HepG2 (cell line): ENCODE measurements around the gene PSMA4. TPM values are rescaled to one million over a fixed set of nuclear protein-coding genes. Genes with fewer than 3 reads are reported as not detected.

ENCODE experiments used
- ARID4A ChIP-seq: sonication (generic); formaldehyde crosslinking; IDR thresholded peaks from 2 replicates; pipeline ENCODE4 v1.5.0; 2020; ENCODE audit warnings: mild to moderate bottlenecking, missing genetic modification reagents, borderline replicate concordance
- FOSL1 ChIP-seq: sonication (generic); formaldehyde crosslinking; IDR thresholded peaks from 2 replicates; pipeline ENCODE4 v1.9.0; 2021; ENCODE audit warnings: missing genetic modification reagents, borderline replicate concordance
- GTF2F1 ChIP-seq: fragments of 150-350 bp; IDR thresholded peaks from 2 replicates; pipeline ENCODE4 v1.6.1; 2014; ENCODE audit warnings: low read length
- HNRNPLL ChIP-seq: fragments of 200-400 bp; formaldehyde crosslinking; IDR thresholded peaks from 2 replicates; pipeline ENCODE4 v1.6.1; 2017; ENCODE audit warnings: mild to moderate bottlenecking, low read depth, low read length; ENCODE audit not compliant: poor library complexity, severe bottlenecking
- HOXD1 ChIP-seq: sonication (generic); formaldehyde crosslinking; IDR thresholded peaks from 2 replicates; pipeline ENCODE4 v1.5.0; 2020; ENCODE audit warnings: missing genetic modification reagents
- IRF2 ChIP-seq: IDR thresholded peaks from 2 replicates; pipeline ENCODE4 v1.6.1; 2018; ENCODE audit warnings: missing genetic modification reagents, missing compliant biosample characterization
- MXI1 ChIP-seq: IDR thresholded peaks from 3 replicates; pipeline ENCODE4 v1.6.1; 2012; ENCODE audit warnings: low read depth, low read length, inconsistent platforms, borderline replicate concordance
- PHF20 ChIP-seq: sonication (generic); formaldehyde crosslinking; IDR thresholded peaks from 2 replicates; pipeline ENCODE4 v1.5.0; 2020; ENCODE audit warnings: mild to moderate bottlenecking, missing genetic modification reagents
- POLR2A ChIP-seq, 2 experiments: IDR thresholded peaks; 2 replicates each; pipeline ENCODE4 v1.6.1; 2011; ENCODE audit warnings: low read depth in 2 of 2, low read length in 2 of 2, mild to moderate bottlenecking in 1 of 2, moderate library complexity in 1 of 2; ENCODE audit not compliant: insufficient read depth in 1 of 2
- PTBP1 ChIP-seq: fragments of 200-400 bp; formaldehyde crosslinking; IDR thresholded peaks from 2 replicates; pipeline ENCODE4 v1.6.1; 2018; ENCODE audit warnings: low read length, low read depth; ENCODE audit not compliant: poor library complexity, severe bottlenecking
- RFXAP ChIP-seq: sonication (generic); formaldehyde crosslinking; IDR thresholded peaks from 2 replicates; pipeline ENCODE4 v1.4.0; 2020; ENCODE audit warnings: missing genetic modification reagents, borderline replicate concordance
- SP1 ChIP-seq, 2 experiments: fragments of 450-650 bp in 1 of 2; sonication (generic) in 1 of 2; formaldehyde crosslinking in 1 of 2; IDR thresholded peaks; 2 replicates each; pipeline versions ENCODE4 v1.4.0 to v1.6.1; 2016 to 2020; ENCODE audit warnings: missing genetic modification reagents in 1 of 2
- TFDP2 ChIP-seq: sonication (generic); formaldehyde crosslinking; IDR thresholded peaks from 2 replicates; pipeline ENCODE4 v1.4.0; 2020; ENCODE audit warnings: missing genetic modification reagents
- ZBTB14 ChIP-seq: sonication (generic); formaldehyde crosslinking; IDR thresholded peaks from 2 replicates; pipeline ENCODE4 v1.4.0; 2020; ENCODE audit warnings: missing genetic modification reagents
- ZFP91 ChIP-seq: sonication (generic); formaldehyde crosslinking; IDR thresholded peaks from 2 replicates; pipeline ENCODE4 v1.9.0; 2022; ENCODE audit warnings: missing genetic modification reagents, mild to moderate bottlenecking, borderline replicate concordance
- ZNF235 ChIP-seq: sonication (generic); formaldehyde crosslinking; IDR thresholded peaks from 2 replicates; pipeline ENCODE4 v1.8.1; 2023; ENCODE audit warnings: mild to moderate bottlenecking, missing genetic modification reagents, borderline replicate concordance
- ZNF556 ChIP-seq: sonication (generic); formaldehyde crosslinking; IDR thresholded peaks from 2 replicates; pipeline ENCODE4 v1.4.0; 2020; ENCODE audit warnings: mild to moderate bottlenecking, missing genetic modification reagents, borderline replicate concordance
- polyA plus RNA-seq, 8 experiments: library from polyadenylated mRNA; depleted of rRNA in 3 of 8; stranded (reverse) in 7 of 8; unstranded in 1 of 8; fragments of >200 nt; fragmentation: Illumina TruSeq in 4 of 8; extraction: Trizol in 4 of 8; gene quantifications; 2 replicates each; pipeline versions ENCODE4 v1.2.1 to v1.2.3, GENCODE V29; 2011 to 2016; ENCODE audit warnings: low read depth in 4 of 8, missing spikeins in 1 of 8, mixed read lengths in 1 of 8; ENCODE audit not compliant: insufficient read depth in 1 of 8
- total RNA-seq, 5 experiments: library from RNA; depleted of rRNA; stranded (reverse); fragments of >200 nt; fragmentation: Illumina TruSeq; extraction: Trizol; gene quantifications; 2 replicates each; pipeline ENCODE4 v1.2.3, GENCODE V29; 2016; ENCODE audit warnings: low read depth in 1 of 5
- TF ChIP-seq, protein P1 (sequence below): sonication (generic); formaldehyde crosslinking; IDR thresholded peaks from 2 replicates; pipeline ENCODE4 v1.8.1; 2023; ENCODE audit warnings: mild to moderate bottlenecking, missing genetic modification reagents

PSMA4 gene
- total and polyA plus RNA-seq, 2 of the 13 experiments (the other 11 are each of a cell fraction or from before 2014, with no cell fraction given): 202 to 404 TPM

- TF ChIP-seq PHF20 (CRISPR knock-in tag): peak; percentile 21; the same call in 1 of the 2 replicates
- peak; percentile 68; the same call in 1 of the 2 replicates for TF ChIP-seq RFXAP (CRISPR knock-in tag)
- no peak for TF ChIP-seq SP1 (IDR thresholded peaks at IDR 0.05)
- peak; percentile 48; the same call in 1 of the 2 replicates for TF ChIP-seq SP1 (CRISPR knock-in tag; IDR thresholded peaks at IDR 0.05)
- TF ChIP-seq ARID4A: peak; percentile 12; the same call in 1 of the 2 replicates
- no peak for TF ChIP-seq IRF2 (CRISPR knock-in tag)
- TF ChIP-seq, protein P1, sequence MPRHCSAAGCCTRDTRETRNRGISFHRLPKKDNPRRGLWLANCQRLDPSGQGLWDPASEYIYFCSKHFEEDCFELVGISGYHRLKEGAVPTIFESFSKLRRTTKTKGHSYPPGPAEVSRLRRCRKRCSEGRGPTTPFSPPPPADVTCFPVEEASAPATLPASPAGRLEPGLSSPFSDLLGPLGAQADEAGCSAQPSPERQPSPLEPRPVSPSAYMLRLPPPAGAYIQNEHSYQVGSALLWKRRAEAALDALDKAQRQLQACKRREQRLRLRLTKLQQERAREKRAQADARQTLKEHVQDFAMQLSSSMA (CRISPR knock-in tag): 0 out of 2 replicates have a peak, but pooled peaks have one; percentile 46
- TF ChIP-seq HOXD1: no peak
- no peak for TF ChIP-seq ZNF235 (CRISPR knock-in tag)
- no peak for TF ChIP-seq GTF2F1
- no peak for TF ChIP-seq FOSL1 (CRISPR knock-in tag)
- 0 out of 2 replicates have a peak, but pooled peaks have one; percentile 17 for TF ChIP-seq ZFP91 (CRISPR knock-in tag)
- TF ChIP-seq MXI1: 0 out of 3 replicates have a peak, but pooled peaks have one; percentile 23
- no peak for TF ChIP-seq PTBP1
- peak; percentile 75 to 79 for TF ChIP-seq POLR2A (IDR thresholded peaks at IDR 0.05; ENCODE audit: insufficient read depth in 1 of 2, low read depth in 2 of 2, low read length in 2 of 2)
- TF ChIP-seq ZBTB14 (CRISPR knock-in tag): peak; percentile 39; the same call in 1 of the 2 replicates
- TF ChIP-seq ZNF556: no peak
- peak; percentile 29 for TF ChIP-seq HNRNPLL
- TF ChIP-seq TFDP2: peak; percentile 54; the same call in 1 of the 2 replicates
Observed at GRCh38 chr15:78565097-78565950, 25.1 kb downstream of the PSMA4 start, which contains the start of gene CHRNA5 (continued).
